Brain microvascular endothelial cell (primary cell): ENCODE data around the gene PPM1L.

Source experiments
- DNase-seq: peaks from one replicate; pipeline ENCODE4 v3.0.0-alpha.2; 2020
- H3K27ac ChIP-seq: fragments of 250-450 bp; sonication (Bioruptor Pico); 2 replicates; pipeline ENCODE4 v1.5.1; 2020; ENCODE audit warnings: mild to moderate bottlenecking, moderate library complexity
- H3K27me3 ChIP-seq: fragments of 250-450 bp; sonication (Bioruptor Pico); replicated peaks from 2 replicates; pipeline ENCODE4 v1.5.1; 2020; ENCODE audit warnings: mild to moderate bottlenecking
- H3K36me3 ChIP-seq: fragments of 250-450 bp; sonication (Bioruptor Pico); replicated peaks from 2 replicates; pipeline ENCODE4 v1.5.1; 2020; ENCODE audit warnings: mild to moderate bottlenecking
- H3K4me3 ChIP-seq: 2 replicates; pipeline ENCODE4 v1.5.1; 2011; ENCODE audit warnings: low read depth, mild to moderate bottlenecking, control low read depth, low read length, moderate library complexity
- in situ Hi-C: cut with HindIII; loops from 2 replicates; pipeline ENCODE4 v1.10.0; 2017; ENCODE audit warnings: low sequenced_read_pairs, low pct_ligation_motif_present
- TF ChIP-seq, protein P1 (sequence below): IDR thresholded peaks from 2 replicates; pipeline ENCODE4 v1.5.1; 2011; ENCODE audit warnings: low read depth, mild to moderate bottlenecking, moderate library complexity, low read length, control low read depth, inconsistent platforms; ENCODE audit errors: missing control alignments

Gene PPM1L

DNA sequence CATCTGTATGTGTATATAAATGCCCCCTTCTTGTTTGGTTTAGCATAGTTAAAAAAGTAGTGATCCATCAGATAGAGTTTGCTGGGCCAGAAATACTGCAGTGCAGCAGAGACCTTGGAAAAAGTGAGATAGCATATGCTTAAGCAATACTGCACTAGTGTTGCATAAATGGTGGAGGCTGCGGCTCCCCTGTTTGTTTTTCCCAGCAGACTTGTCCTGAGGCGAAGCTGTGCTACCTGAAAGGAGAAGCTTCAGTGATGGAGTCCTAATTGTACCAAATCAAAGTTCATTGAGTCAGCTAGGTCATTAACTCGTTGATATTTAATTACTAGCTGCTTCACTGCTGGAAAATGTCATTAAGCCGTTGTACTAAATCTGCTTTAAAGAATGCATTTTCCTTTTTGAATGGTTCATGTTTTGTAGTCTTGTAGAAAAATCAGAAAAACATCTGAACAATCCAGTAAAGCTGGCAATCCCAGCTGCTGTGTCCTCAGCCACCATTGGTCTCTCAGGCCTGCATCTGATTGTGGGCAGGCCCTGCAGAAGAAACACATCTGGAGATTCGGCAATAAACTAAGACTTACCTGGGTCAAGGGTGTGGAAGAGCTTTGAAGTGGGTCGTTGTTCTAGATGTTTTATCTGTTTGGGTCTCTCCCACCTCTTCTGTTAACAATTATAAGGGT is 179.5 kb downstream of the PPM1L start:
- H3K27me3 ChIP-seq, result no peaks in the 10 kb centered on the region
- no peak for DNase-seq
- TF ChIP-seq, protein P1, sequence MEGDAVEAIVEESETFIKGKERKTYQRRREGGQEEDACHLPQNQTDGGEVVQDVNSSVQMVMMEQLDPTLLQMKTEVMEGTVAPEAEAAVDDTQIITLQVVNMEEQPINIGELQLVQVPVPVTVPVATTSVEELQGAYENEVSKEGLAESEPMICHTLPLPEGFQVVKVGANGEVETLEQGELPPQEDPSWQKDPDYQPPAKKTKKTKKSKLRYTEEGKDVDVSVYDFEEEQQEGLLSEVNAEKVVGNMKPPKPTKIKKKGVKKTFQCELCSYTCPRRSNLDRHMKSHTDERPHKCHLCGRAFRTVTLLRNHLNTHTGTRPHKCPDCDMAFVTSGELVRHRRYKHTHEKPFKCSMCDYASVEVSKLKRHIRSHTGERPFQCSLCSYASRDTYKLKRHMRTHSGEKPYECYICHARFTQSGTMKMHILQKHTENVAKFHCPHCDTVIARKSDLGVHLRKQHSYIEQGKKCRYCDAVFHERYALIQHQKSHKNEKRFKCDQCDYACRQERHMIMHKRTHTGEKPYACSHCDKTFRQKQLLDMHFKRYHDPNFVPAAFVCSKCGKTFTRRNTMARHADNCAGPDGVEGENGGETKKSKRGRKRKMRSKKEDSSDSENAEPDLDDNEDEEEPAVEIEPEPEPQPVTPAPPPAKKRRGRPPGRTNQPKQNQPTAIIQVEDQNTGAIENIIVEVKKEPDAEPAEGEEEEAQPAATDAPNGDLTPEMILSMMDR, result no peak
- H3K27ac ChIP-seq, result no peak overlapping the region
- in situ Hi-C loops, result loop anchor here (25.0 kb wide), 1 partner anchor 248 kb away; the partner anchor contains the start of gene ARL14
- H3K4me3 ChIP-seq, result no peak overlapping the region
- no peaks in the 10 kb centered on the region for H3K36me3 ChIP-seq

DNA sequence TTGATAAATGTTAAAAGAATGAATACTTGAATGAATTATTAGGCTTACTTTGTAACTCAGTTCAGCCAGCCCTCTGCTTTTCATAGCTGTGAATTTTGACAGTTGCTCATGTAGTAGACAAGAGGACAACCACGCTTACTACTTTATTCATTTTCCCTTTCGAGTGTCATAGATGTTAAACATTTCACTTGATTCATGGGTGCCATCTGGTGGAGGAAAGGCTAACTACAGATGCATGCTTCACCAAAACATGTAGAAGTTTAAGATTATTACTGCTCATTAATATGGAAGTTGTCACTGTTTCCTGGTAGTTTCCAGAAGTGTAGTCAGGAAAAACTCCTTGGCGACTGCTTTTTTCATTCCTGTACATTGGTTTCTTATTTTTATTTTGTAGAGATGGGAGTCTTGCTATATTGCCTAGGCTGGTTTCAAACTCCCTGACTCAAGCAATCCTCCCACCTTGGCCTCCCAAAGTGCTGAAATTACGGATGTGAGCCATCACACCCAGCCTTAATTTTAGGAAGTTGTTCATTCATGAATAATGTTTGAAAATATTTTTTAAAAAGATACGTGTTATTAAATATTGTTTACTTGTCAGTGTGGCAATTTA is 186.0 kb downstream of the PPM1L start:
- in situ Hi-C loops, result loop anchor here (25.0 kb wide), 1 partner anchor 255 kb away; the partner anchor contains the start of gene ARL14
- Histone ChIP-seq H3K4me3 (no peak overlapping the region), H3K27ac (no peak overlapping the region), H3K27me3 (no peaks in the 10 kb centered on the region), H3K36me3 (no peaks in the 10 kb centered on the region)
- DNase-seq, result peak; percentile 83
- TF ChIP-seq, protein P1, result peak; percentile 76

GRCh38 chr3:160943996-160944395 is 188.0 kb downstream of the PPM1L start:
- H3K4me3 ChIP-seq, result no peak overlapping the region
- in situ Hi-C loops, result loop anchor here (25.0 kb wide), 1 partner anchor 257 kb away; the partner anchor contains the start of gene ARL14
- no peaks in the 10 kb centered on the region for H3K36me3 ChIP-seq
- H3K27me3 ChIP-seq, result no peaks in the 10 kb centered on the region
- TF ChIP-seq, protein P1, result no peak
- DNase-seq, result no peak
- no peak overlapping the region for H3K27ac ChIP-seq

GRCh38 chr3:160945336-160945735 is 189.3 kb downstream of the PPM1L start:
- Histone ChIP-seq H3K27ac (no peak overlapping the region), H3K36me3 (no peaks in the 10 kb centered on the region), H3K27me3 (no peaks in the 10 kb centered on the region), H3K4me3 (no peak overlapping the region)
- no peak for DNase-seq
- in situ Hi-C loops, result loop anchor here (25.0 kb wide), 1 partner anchor 258 kb away; the partner anchor contains the start of gene ARL14
- TF ChIP-seq, protein P1, result no peak

DNA sequence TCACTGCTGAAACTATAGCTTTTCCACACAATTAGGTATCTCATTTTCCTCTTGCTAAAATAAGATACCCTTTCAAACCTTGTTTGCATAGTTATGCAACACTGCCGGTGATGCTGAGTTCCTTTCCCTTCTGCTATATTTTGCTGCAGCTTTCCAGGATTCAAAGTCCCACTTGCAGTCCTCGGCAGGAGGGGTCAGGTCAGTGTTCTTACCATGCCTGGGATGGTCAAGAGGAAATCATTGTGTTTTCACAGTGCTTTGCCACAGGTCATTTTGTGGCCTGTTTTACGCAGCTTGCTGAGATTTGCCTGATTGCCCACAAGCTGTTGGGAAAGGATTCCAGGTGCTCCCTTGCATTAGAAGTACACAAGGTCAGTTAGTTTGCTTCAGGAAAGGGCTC is 192.2 kb downstream of the PPM1L start:
- no peaks in the 10 kb centered on the region for H3K27me3 ChIP-seq
- no peak for DNase-seq
- TF ChIP-seq, protein P1, result no peak
- no peak overlapping the region for H3K4me3 ChIP-seq
- H3K36me3 ChIP-seq, result no peaks in the 10 kb centered on the region
- no peak overlapping the region for H3K27ac ChIP-seq
- in situ Hi-C loops, result loop anchor here (25.0 kb wide), 1 partner anchor 261 kb away; the partner anchor contains the start of gene ARL14
